ENCODE measurements around the gene PAGE2B.

DNA sequence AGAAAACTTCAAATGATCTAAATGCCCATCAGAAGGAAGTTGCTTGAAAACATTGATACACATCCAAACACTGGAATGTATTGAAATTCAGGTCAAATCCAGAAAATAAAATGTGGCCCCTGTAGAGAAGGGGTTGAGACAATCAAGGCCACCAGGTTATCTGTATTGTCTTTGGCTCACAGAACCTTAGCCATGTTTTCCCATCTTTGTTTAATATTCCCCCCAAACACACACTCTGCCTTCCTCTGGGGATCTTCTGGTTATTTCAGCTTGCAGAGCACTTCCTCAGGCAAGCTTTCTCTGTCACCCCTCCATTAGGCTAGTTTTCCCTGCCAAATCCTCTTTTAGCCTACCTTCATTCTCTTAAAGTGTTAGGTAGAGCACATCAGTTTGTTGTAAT, 44.4 kb downstream of the PAGE2B start:
- TF ChIP-seq, protein P1, sequence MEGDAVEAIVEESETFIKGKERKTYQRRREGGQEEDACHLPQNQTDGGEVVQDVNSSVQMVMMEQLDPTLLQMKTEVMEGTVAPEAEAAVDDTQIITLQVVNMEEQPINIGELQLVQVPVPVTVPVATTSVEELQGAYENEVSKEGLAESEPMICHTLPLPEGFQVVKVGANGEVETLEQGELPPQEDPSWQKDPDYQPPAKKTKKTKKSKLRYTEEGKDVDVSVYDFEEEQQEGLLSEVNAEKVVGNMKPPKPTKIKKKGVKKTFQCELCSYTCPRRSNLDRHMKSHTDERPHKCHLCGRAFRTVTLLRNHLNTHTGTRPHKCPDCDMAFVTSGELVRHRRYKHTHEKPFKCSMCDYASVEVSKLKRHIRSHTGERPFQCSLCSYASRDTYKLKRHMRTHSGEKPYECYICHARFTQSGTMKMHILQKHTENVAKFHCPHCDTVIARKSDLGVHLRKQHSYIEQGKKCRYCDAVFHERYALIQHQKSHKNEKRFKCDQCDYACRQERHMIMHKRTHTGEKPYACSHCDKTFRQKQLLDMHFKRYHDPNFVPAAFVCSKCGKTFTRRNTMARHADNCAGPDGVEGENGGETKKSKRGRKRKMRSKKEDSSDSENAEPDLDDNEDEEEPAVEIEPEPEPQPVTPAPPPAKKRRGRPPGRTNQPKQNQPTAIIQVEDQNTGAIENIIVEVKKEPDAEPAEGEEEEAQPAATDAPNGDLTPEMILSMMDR (IDR thresholded peaks at IDR 0.05 in 2 of 3, conservative IDR thresholded peaks at IDR 0.05 in 1 of 3; ENCODE audit: borderline replicate concordance in 1 of 3, insufficient read depth in 1 of 3, low read depth in 2 of 3, low read length in 2 of 3), result no peak
- TF ChIP-seq TCF7L2 (IDR thresholded peaks at IDR 0.05; ENCODE audit: borderline replicate concordance, extremely low read depth, insufficient read depth, insufficient read length) (no peak), POLR2A (IDR thresholded peaks at IDR 0.05; ENCODE audit: borderline replicate concordance, extremely low read depth, insufficient read depth, insufficient read length) (no peak), POLR2AphosphoS5 (IDR thresholded peaks at IDR 0.05; ENCODE audit: low read depth, low read length) (no peak), RAD21 (IDR thresholded peaks at IDR 0.05; ENCODE audit: low read depth) (no peak), EZH2 (IDR thresholded peaks at IDR 0.05) (no peak), EZH2phosphoT487 (IDR thresholded peaks at IDR 0.05; ENCODE audit: borderline replicate concordance) (no peak), JUND (IDR thresholded peaks at IDR 0.05) (no peak), SP1 (IDR thresholded peaks at IDR 0.05; ENCODE audit: low read depth) (no peak), YY1 (IDR thresholded peaks at IDR 0.05; ENCODE audit: extremely low read depth, insufficient replicate concordance, low read depth, low read length) (no peak)
- TF ChIP-seq, protein P2, sequence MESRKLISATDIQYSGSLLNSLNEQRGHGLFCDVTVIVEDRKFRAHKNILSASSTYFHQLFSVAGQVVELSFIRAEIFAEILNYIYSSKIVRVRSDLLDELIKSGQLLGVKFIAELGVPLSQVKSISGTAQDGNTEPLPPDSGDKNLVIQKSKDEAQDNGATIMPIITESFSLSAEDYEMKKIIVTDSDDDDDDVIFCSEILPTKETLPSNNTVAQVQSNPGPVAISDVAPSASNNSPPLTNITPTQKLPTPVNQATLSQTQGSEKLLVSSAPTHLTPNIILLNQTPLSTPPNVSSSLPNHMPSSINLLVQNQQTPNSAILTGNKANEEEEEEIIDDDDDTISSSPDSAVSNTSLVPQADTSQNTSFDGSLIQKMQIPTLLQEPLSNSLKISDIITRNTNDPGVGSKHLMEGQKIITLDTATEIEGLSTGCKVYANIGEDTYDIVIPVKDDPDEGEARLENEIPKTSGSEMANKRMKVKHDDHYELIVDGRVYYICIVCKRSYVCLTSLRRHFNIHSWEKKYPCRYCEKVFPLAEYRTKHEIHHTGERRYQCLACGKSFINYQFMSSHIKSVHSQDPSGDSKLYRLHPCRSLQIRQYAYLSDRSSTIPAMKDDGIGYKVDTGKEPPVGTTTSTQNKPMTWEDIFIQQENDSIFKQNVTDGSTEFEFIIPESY (IDR thresholded peaks at IDR 0.05; ENCODE audit: extremely low read depth, insufficient replicate concordance, low read length), result no peak
- TF ChIP-seq, protein P3, sequence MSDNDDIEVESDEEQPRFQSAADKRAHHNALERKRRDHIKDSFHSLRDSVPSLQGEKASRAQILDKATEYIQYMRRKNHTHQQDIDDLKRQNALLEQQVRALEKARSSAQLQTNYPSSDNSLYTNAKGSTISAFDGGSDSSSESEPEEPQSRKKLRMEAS (IDR thresholded peaks at IDR 0.05), result no peak
